ENCODE data around the gene ANK2.

ANK2 gene

GRCh38 chr4:113049421-113050370 is at the start of gene ANK2:
Gene ANK2 (plus strand): TSS chr4:113049653. CDS start chr4:113049729, 76 bp downstream.
- DNase-seq: peak; percentile 84

- DNase-seq: no peak
Measured at GRCh38 chr4:113003841-113004240, 45.6 kb upstream of the ANK2 start.

- DNase-seq: no peak
Measured at GRCh38 chr4:113004655-113005054, 44.8 kb upstream of the ANK2 start.

- peak; percentile 16 for DNase-seq
Measured at GRCh38 chr4:113006632-113007031, 42.8 kb upstream of the ANK2 start.

- peak; percentile 38 for DNase-seq
Measured at GRCh38 chr4:113007151-113007550, 42.3 kb upstream of the ANK2 start.

- DNase-seq: no peak
Measured at GRCh38 chr4:113008135-113008534, 41.3 kb upstream of the ANK2 start.

GRCh38 chr4:113008716-113009115 is 40.7 kb upstream of the ANK2 start:
- peak; percentile 3 for DNase-seq

- no peak for DNase-seq
Measured at GRCh38 chr4:113009461-113009860, 40.0 kb upstream of the ANK2 start.

GRCh38 chr4:113012122-113012725 is 37.2 kb upstream of the ANK2 start:
- DNase-seq: no peak

- DNase-seq: peak; percentile 15
Measured at GRCh38 chr4:113012786-113013185, 36.7 kb upstream of the ANK2 start.

GRCh38 chr4:113013751-113014150 is 35.7 kb upstream of the ANK2 start:
- DNase-seq: no peak

GRCh38 chr4:113016377-113016776 is 33.1 kb upstream of the ANK2 start:
- DNase-seq: no peak

- no peak for DNase-seq
Measured at GRCh38 chr4:113020966-113021365, 28.5 kb upstream of the ANK2 start.

GRCh38 chr4:113024388-113024787 is 25.1 kb upstream of the ANK2 start:
- DNase-seq: no peak

- DNase-seq: no peak
Measured at GRCh38 chr4:113025416-113025815, 24.0 kb upstream of the ANK2 start.

- DNase-seq: no peak
Measured at GRCh38 chr4:113026556-113026955, 22.9 kb upstream of the ANK2 start.

- no peak for DNase-seq
Measured at GRCh38 chr4:113028074-113028473, 21.4 kb upstream of the ANK2 start.

GRCh38 chr4:113031212-113031611 is 18.2 kb upstream of the ANK2 start:
- DNase-seq: peak; percentile 50

GRCh38 chr4:113040793-113041192 is 8.7 kb upstream of the ANK2 start:
- no peak for DNase-seq

- no peak for DNase-seq
Measured at GRCh38 chr4:113042502-113042901, 7.0 kb upstream of the ANK2 start.

- DNase-seq: no peak
Measured at GRCh38 chr4:113043591-113043990, 5.9 kb upstream of the ANK2 start.

- peak; percentile 31 for DNase-seq
Measured at GRCh38 chr4:113050371-113050755, 910 bp downstream of the ANK2 start.

GRCh38 chr4:113050837-113051236 is 1.4 kb downstream of the ANK2 start:
- DNase-seq: no peak

GRCh38 chr4:113051361-113051760 is 1.9 kb downstream of the ANK2 start:
- DNase-seq: no peak
